Subcutaneous adipose tissue (tissue), 4 donors: ENCODE data around the gene FAM117A. TPM values are rescaled to one million over a fixed set of nuclear protein-coding genes. Genes with fewer than 3 reads are reported as not detected.

Experiments used
- CTCF ChIP-seq: fragments of 450-650 bp; IDR thresholded peaks from one replicate; pipeline ENCODE4 v1.5.1; 2016; ENCODE audit warnings: low read depth, mild to moderate bottlenecking, control low read depth, antibody characterized with exemption, moderate library complexity
- total RNA-seq, 4 donors: library from RNA; depleted of rRNA; stranded (reverse); fragments of >200 nt; gene quantifications; one replicate each; pipeline ENCODE4 v1.1.0, GENCODE V29; 2016

The FAM117A gene
- total RNA-seq, 4 donors from 2014 or later = 3.9 to 19.4 (median 8.4) TPM

DNA sequence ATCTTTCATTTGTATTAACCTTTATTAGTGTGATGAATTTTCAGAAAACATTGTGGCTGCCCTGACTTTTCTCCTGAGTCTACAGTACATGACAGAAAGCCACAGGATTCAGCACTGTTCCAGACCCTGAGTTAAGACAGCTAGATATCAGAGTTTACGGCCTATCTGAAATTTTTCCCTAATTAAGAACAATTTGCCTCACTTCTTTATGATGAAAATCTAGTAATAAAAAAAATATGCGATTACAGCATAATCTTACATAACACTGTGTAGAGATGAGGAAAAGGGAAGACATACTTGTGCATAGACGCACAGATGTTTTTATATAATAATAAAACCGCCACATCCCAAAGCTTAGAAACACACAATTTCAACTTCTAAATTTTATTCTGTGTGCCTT, 93.3 kb downstream of the FAM117A start:
- TF ChIP-seq CTCF = no peak

GRCh38 chr17:49670002-49670401, 93.9 kb downstream of the FAM117A start:
- TF ChIP-seq CTCF = no peak

DNA sequence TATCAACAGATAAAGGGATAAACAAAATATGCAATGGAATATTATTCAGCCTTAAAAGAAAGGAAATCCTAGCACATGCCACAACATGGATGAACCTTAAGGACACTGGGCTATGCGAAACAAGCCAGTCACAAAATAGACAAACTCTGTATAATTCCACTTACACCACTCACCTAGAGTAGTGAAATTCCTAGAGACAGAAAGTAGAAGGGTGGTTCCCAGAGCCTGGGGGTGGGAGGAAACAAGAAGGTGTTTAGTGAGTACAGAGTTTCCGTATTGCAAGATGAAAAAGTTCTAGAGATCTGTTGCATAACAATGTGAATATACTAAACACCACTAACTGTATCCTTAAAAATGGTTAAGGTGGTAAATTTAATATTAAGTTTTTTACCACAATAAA, 96.1 kb downstream of the FAM117A start:
- TF ChIP-seq CTCF = no peak

DNA sequence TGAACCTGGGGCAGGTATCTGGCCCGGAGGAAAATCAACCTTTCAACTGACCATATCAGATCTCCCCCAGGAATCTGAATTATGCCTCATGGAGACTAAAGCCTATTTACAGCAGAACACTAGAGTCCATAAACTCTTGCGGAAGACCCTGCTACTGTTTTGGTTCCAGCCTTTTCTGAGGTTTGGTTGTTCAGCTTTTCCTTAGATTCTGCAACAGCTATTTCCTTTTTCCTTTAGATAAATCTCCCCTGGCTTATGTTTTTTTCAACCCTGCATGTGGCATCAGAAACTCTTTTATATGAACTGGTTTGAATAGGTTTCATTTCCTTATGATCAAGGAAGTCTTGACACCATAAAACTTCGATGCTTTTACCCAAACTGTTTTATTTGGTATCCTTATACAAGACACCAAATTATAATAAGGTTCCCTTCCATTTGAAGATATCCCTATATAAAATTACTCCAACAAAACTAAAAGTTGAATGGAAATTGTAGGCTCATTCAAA, 99.2 kb downstream of the FAM117A start:
- TF ChIP-seq CTCF = no peak

Other genes with a start within 250 kb of the FAM117A start
- gene NXPH3, start 188.3 kb downstream of the FAM117A start, total RNA-seq = 1 to 10 TPM in 3 of 4 donors, under 1 TPM in 1; 0.65 to 7.9 (median 4.4) TPM
- 10 to 100 TPM; 44.5 to 91.5 (median 65.5) TPM for gene SPOP, start 86.0 kb downstream of the FAM117A start, total RNA-seq
- 10 to 100 TPM; 26.8 to 42.2 (median 33.3) TPM for gene SLC35B1, start 56.2 kb downstream of the FAM117A start, total RNA-seq
- gene KAT7, start 24.6 kb upstream of the FAM117A start, total RNA-seq = 10 to 100 TPM; 22.8 to 42.8 (median 33.3) TPM
- gene TAC4, start 83.9 kb upstream of the FAM117A start, total RNA-seq = not detected
- 1 to 10 TPM in 1 of 4 donors, under 1 TPM in 1, not detected in 2; 0.34 to 1.3 TPM for gene DLX4, start 205.1 kb upstream of the FAM117A start, total RNA-seq
- gene DLX3, start 231.1 kb upstream of the FAM117A start, total RNA-seq = under 1 TPM in 1 of 4 donors, not detected in 3; 0.34 TPM